ENCODE data around the gene NDUFAF4.

DNA sequence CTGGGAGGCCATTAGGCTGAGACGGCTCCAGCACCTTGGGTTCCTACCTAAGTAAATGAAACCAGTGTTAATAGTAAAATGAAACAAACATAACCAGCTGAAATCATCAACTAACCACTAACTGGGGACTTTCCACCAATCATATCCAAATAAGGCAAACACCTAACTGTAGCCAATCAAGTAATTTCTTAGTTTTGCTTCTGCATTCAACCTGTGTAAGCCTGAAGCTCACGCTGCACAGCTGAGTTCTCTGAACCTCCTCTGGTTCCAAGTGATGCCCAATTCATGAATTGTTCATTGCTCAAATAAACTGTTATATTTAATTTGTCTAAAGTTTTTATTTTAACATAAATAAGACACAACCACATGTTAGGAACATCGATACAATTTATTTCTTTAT, 49.4 kb upstream of the NDUFAF4 start:
- TF ChIP-seq RBBP5 (conservative IDR thresholded peaks at IDR 0.05) (no peak), RELB (IDR thresholded peaks at IDR 0.05; ENCODE audit: low read depth) (0 out of 2 replicates have a peak, but pooled peaks have one; percentile 43), POLR2AphosphoS5 (IDR thresholded peaks at IDR 0.05; ENCODE audit: low read length) (no peak), SUZ12 (IDR thresholded peaks at IDR 0.05; ENCODE audit: unreplicated experiment) (no peak), CTCF (IDR thresholded peaks at IDR 0.05 in 2 of 3, conservative IDR thresholded peaks at IDR 0.05 in 1 of 3; ENCODE audit: control insufficient read depth in 2 of 3, extremely low read depth in 1 of 3, insufficient read depth in 1 of 3, low read depth in 3 of 3, low read length in 3 of 3) (no peak), RFX5 (IDR thresholded peaks at IDR 0.05; ENCODE audit: low read depth, low read length) (no peak), HDAC6 (IDR thresholded peaks at IDR 0.05; ENCODE audit: unreplicated experiment) (no peak), POLR2A (IDR thresholded peaks at IDR 0.05; ENCODE audit: low read depth, low read length) (no peak), FOXK2 (IDR thresholded peaks at IDR 0.05) (no peak)

Measured in GM12878 (cell line).